ENCODE data around the gene DGCR2.

Gene DGCR2

DNA sequence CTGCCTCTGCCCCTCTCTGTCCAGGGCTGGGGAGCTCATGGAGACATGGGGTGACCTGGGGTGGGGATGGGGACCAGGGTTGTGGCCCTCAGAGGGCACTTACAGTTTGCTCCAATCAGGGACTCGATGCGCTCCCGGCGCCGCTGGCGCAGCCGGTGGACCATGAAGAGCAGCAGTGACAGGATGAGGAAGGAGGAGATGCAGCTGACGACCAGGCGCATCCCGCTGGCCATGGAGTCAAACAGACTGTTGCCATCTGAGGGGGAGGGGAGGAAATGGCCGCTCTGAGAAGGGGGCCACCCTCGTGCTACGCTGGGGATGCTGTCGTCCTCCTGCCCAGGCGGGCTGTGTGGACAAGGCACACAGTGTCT, 80.5 kb downstream of the DGCR2 start:
- POLR2A ChIA-PET, result no interaction called here
- no peak for DNase-seq (ENCODE audit: extremely low spot score)
- CTCF ChIA-PET, result no interaction called here
- TF ChIP-seq SP1 (IDR thresholded peaks at IDR 0.05), result no peak

DNA sequence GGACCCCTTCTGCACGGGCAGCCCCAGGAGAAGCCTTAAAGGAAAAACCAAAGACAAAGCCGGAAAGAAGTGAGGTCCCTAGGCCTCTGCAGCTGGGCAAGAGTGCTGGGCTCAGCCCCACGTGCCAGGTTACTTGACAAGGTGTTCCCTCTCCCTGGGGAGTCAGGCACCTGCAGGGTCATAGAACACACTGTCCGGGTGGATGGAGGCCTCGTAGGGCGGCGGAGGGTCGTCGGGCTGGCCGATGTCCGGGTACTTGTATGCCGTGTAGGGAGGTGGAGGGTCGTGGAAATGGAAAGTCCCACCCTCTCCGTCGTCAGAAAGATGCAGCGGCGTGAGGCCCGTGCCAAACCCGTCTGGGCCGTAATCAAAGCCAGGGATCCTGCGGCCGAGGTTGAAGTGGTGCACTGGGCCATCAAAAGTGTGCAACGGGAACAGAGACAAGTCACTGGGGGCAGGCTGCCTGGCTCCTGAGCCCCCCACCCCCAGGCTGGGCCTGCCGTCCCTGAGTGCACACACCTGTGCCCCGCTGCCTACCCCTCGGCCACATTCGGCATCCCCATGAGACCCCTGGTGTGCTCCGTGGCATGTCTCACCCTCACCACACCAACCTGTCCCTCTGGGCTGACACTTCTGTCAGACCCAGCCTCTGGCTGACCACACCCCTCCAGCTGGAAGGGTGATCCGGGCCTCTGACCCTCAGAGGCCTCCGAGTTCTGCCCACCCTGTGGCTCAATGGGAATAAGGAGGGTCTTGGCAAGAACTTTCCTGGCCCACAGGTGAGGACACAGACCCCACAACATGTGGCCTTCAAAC, 81.1 kb downstream of the DGCR2 start:
- no peak for DNase-seq (ENCODE audit: extremely low spot score)
- POLR2A ChIA-PET, result no interaction called here
- TF ChIP-seq FOXA1 (IDR thresholded peaks at IDR 0.05), result no peak
- no peak for TF ChIP-seq SUZ12 (IDR thresholded peaks at IDR 0.05)
- TF ChIP-seq ELF4 (IDR thresholded peaks at IDR 0.05), result no peak
- no peak for TF ChIP-seq PKNOX1 (IDR thresholded peaks at IDR 0.05)
- TF ChIP-seq CTBP1 (IDR thresholded peaks at IDR 0.05; ENCODE audit: borderline replicate concordance), result no peak
- TF ChIP-seq L3MBTL2 (conservative IDR thresholded peaks at IDR 0.05), result no peak
- no peak for TF ChIP-seq FOXK2 (IDR thresholded peaks at IDR 0.05)
- TF ChIP-seq ARNT (IDR thresholded peaks at IDR 0.05), result no peak
- no peak for TF ChIP-seq BHLHE40 (IDR thresholded peaks at IDR 0.05; ENCODE audit: borderline replicate concordance)
- no peak for TF ChIP-seq FOXM1 (IDR thresholded peaks at IDR 0.05; ENCODE audit: borderline replicate concordance)
- no peak for TF ChIP-seq TARDBP (IDR thresholded peaks at IDR 0.05)
- TF ChIP-seq SP1 (IDR thresholded peaks at IDR 0.05), result no peak
- TF ChIP-seq LEF1 (IDR thresholded peaks at IDR 0.05; ENCODE audit: borderline replicate concordance), result no peak
- no peak for TF ChIP-seq NFRKB (IDR thresholded peaks at IDR 0.05)
- CTCF ChIA-PET, result no interaction called here

GRCh38 chr22:19040391-19040861, 81.8 kb downstream of the DGCR2 start:
- ChIA-PET CTCF (no interaction called here), POLR2A (no interaction called here)
- no peak for TF ChIP-seq FOXA1 (IDR thresholded peaks at IDR 0.05)
- no peak for TF ChIP-seq ZNF384 (IDR thresholded peaks at IDR 0.05)
- no peak for TF ChIP-seq PKNOX1 (IDR thresholded peaks at IDR 0.05)
- TF ChIP-seq FOXK2 (IDR thresholded peaks at IDR 0.05), result no peak
- no peak for DNase-seq (ENCODE audit: extremely low spot score)

DNA sequence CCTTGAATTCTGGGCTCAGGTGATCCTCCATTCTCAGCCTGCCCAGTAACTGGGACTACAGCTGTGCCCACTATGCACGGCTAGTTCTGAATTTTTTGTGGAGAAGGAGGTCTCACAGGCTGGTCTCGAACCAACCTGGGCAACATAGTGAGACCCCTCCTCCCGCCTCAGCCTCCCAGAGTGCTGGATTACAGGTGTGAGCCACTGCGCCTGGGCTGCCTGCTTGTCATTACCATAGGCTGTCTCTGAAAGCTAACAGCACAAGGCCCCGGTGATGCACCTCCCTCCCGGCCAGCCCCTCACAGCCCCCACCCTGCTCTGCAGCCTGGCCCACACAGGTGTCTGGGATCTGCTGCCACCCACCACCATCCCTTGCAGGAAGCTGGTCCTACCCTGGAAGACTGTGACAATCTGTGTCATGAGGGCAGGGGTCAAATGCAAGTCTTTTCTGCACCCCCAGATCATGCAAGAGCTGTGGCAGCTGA, 82.4 kb downstream of the DGCR2 start:
- no peak for DNase-seq (ENCODE audit: extremely low spot score)
- ChIA-PET CTCF (no interaction called here), POLR2A (no interaction called here)
- TF ChIP-seq CTBP1 (IDR thresholded peaks at IDR 0.05; ENCODE audit: borderline replicate concordance) (no peak), HDGF (IDR thresholded peaks at IDR 0.05; ENCODE audit: borderline replicate concordance) (no peak), BHLHE40 (IDR thresholded peaks at IDR 0.05; ENCODE audit: borderline replicate concordance) (no peak), FOXM1 (IDR thresholded peaks at IDR 0.05; ENCODE audit: borderline replicate concordance) (no peak), SUZ12 (IDR thresholded peaks at IDR 0.05) (no peak), PKNOX1 (IDR thresholded peaks at IDR 0.05) (no peak), TARDBP (IDR thresholded peaks at IDR 0.05) (no peak), ARNT (IDR thresholded peaks at IDR 0.05) (no peak), LEF1 (IDR thresholded peaks at IDR 0.05; ENCODE audit: borderline replicate concordance) (no peak), FOXA1 (IDR thresholded peaks at IDR 0.05) (no peak), ZNF384 (IDR thresholded peaks at IDR 0.05) (no peak), FOXK2 (IDR thresholded peaks at IDR 0.05) (no peak), L3MBTL2 (conservative IDR thresholded peaks at IDR 0.05) (no peak), ELF4 (IDR thresholded peaks at IDR 0.05) (no peak), NFRKB (IDR thresholded peaks at IDR 0.05) (no peak), SP1 (IDR thresholded peaks at IDR 0.05) (no peak)

DNA sequence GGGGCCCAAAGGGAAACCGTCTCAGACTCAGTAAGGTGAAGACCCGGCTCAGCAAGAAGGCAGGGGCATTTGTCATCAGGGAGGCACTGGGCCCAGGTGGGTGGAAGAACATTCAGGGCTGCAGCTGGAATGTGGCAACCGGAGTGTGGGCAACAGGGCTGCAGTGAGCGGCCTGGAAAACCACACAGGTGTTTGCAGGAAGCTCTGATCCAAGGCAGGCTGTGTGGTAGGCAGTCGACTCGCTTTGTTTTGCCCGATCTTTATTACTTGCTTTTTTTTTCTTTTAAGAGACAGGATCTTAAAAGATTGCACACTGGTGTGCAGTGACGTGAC, 82.8 kb downstream of the DGCR2 start:
- ChIA-PET POLR2A (no interaction called here), CTCF (no interaction called here)
- no peak for TF ChIP-seq ELF4 (IDR thresholded peaks at IDR 0.05)
- DNase-seq (ENCODE audit: extremely low spot score), result no peak

- ChIA-PET POLR2A (no interaction called here), CTCF (interaction anchor here (0.6 kb wide), 2 partner anchors 65 to 333 kb away, joined by 3 to 4 read pairs; no protein-coding TSS in a partner anchor)
- TF ChIP-seq ZNF384 (IDR thresholded peaks at IDR 0.05) (no peak), HDGF (IDR thresholded peaks at IDR 0.05; ENCODE audit: borderline replicate concordance) (no peak), L3MBTL2 (conservative IDR thresholded peaks at IDR 0.05) (no peak), NFRKB (IDR thresholded peaks at IDR 0.05) (no peak), BHLHE40 (IDR thresholded peaks at IDR 0.05; ENCODE audit: borderline replicate concordance) (no peak)
- DNase-seq (ENCODE audit: extremely low spot score), result no peak
Measured at GRCh38 chr22:19038728-19039447, 83.3 kb downstream of the DGCR2 start.

- POLR2A ChIA-PET, result interaction anchor here (0.6 kb wide), 1 partner anchor 107 kb away, joined by 3 read pairs; the partner anchor contains the start of gene ESS2
- CTCF ChIA-PET, result interaction anchor here (0.6 kb wide), 1 partner anchor 334 kb away, joined by 4 read pairs; no protein-coding TSS in a partner anchor
- no peak for DNase-seq (ENCODE audit: extremely low spot score)
- no peak for TF ChIP-seq FOXA1 (IDR thresholded peaks at IDR 0.05)
- TF ChIP-seq FOXM1 (IDR thresholded peaks at IDR 0.05; ENCODE audit: borderline replicate concordance), result no peak
- no peak for TF ChIP-seq CTBP1 (IDR thresholded peaks at IDR 0.05; ENCODE audit: borderline replicate concordance)
- TF ChIP-seq L3MBTL2 (conservative IDR thresholded peaks at IDR 0.05), result no peak
- TF ChIP-seq ELF4 (IDR thresholded peaks at IDR 0.05), result no peak
Measured at GRCh38 chr22:19038164-19038546, 84.1 kb downstream of the DGCR2 start.

All from HEK293T (cell line).